GM21526 (cell line): ENCODE results near the gene VSTM4.

Source experiments
- ATAC-seq: cut with Tn5 transposase; IDR thresholded peaks from one replicate; pipeline ENCODE4 v1.9.1; 2021; ENCODE audit warnings: moderate library complexity; ENCODE audit not compliant: unreplicated experiment, low FRiP score

VSTM4 gene

GRCh38 chr10:49119746-49120145, 4.4 kb upstream of the VSTM4 start:
- no peak for ATAC-seq

GRCh38 chr10:49118430-49119074, 3.2 kb upstream of the VSTM4 start:
- ATAC-seq: no peak

- no peak for ATAC-seq
Observed at GRCh38 chr10:49117376-49118070, 2.2 kb upstream of the VSTM4 start.

- ATAC-seq: no peak
Observed at GRCh38 chr10:49116509-49117375, 1.4 kb upstream of the VSTM4 start.

GRCh38 chr10:49115796-49116508, 630 bp upstream of the VSTM4 start:
- no peak for ATAC-seq

GRCh38 chr10:49114718-49115014, 656 bp downstream of the VSTM4 start:
- no peak for ATAC-seq

- ATAC-seq: no peak
Observed at GRCh38 chr10:49113741-49114141, 1.6 kb downstream of the VSTM4 start.

- ATAC-seq: no peak
Observed at GRCh38 chr10:49112851-49113250, 2.5 kb downstream of the VSTM4 start.

GRCh38 chr10:49112098-49112497, 3.2 kb downstream of the VSTM4 start:
- ATAC-seq: no peak

- no peak for ATAC-seq
Observed at GRCh38 chr10:49111320-49111698, 4.0 kb downstream of the VSTM4 start.

GRCh38 chr10:49110684-49111319, 4.5 kb downstream of the VSTM4 start:
- no peak for ATAC-seq

- no peak for ATAC-seq
Observed at GRCh38 chr10:49109669-49110340, 5.5 kb downstream of the VSTM4 start.

GRCh38 chr10:49108656-49109055, 6.7 kb downstream of the VSTM4 start:
- no peak for ATAC-seq

GRCh38 chr10:49107887-49108267, 7.4 kb downstream of the VSTM4 start:
- ATAC-seq: no peak

GRCh38 chr10:49107111-49107886, 8.0 kb downstream of the VSTM4 start:
- no peak for ATAC-seq

GRCh38 chr10:49106451-49106850, 8.9 kb downstream of the VSTM4 start:
- ATAC-seq: no peak

- no peak for ATAC-seq
Observed at GRCh38 chr10:49105076-49105475, 10.2 kb downstream of the VSTM4 start.

GRCh38 chr10:49104323-49104722, 11.0 kb downstream of the VSTM4 start:
- no peak for ATAC-seq

- no peak for ATAC-seq
Observed at GRCh38 chr10:49103761-49104160, 11.6 kb downstream of the VSTM4 start.
